Occipital lobe (tissue), 2 donors: ENCODE results near the gene AGBL5. TPM values are rescaled to one million over a fixed set of nuclear protein-coding genes. Genes with fewer than 3 reads are reported as not detected.

Source experiments
- DNase-seq: peaks from one replicate; lab custom pipeline; 2025; lab: John Stamatoyannopoulos, UW
- total RNA-seq: library from RNA; depleted of rRNA; stranded (reverse); fragments of >200 nt; gene quantifications from one replicate; pipeline ENCODE4 v1.2.3, GENCODE V29; 2014

The AGBL5 gene
- total RNA-seq, 1 donor from 2014 or later: 17.5 TPM

- peak; percentile 60 for DNase-seq
These were observed 27.1 kb downstream of the AGBL5 start, which contains the start of gene EMILIN1 for GRCh38 chr2:27078267-27079194. Gene EMILIN1, plus strand, starts transcription at chr2:27078615. Its CDS starts 451 bp downstream, at chr2:27079066.

- no peak for DNase-seq
These were observed 28.0 kb downstream of the AGBL5 start for GRCh38 chr2:27079233-27080139.

GRCh38 chr2:27080140-27080469, 28.6 kb downstream of the AGBL5 start:
- no peak for DNase-seq

GRCh38 chr2:27080603-27080936, 29.1 kb downstream of the AGBL5 start:
- DNase-seq: no peak

GRCh38 chr2:27081984-27082772, 30.7 kb downstream of the AGBL5 start:
- DNase-seq: no peak

GRCh38 chr2:27082773-27083409, 31.4 kb downstream of the AGBL5 start:
- no peak for DNase-seq

- DNase-seq: no peak
These were observed 32.2 kb downstream of the AGBL5 start for GRCh38 chr2:27083410-27084296.

GRCh38 chr2:27084297-27085061, 33.0 kb downstream of the AGBL5 start:
- no peak for DNase-seq

GRCh38 chr2:27085062-27085672, 33.7 kb downstream of the AGBL5 start:
- no peak for DNase-seq

- DNase-seq: peak; percentile 65
These were observed 34.2 kb downstream of the AGBL5 start for GRCh38 chr2:27085673-27086089.

GRCh38 chr2:27086090-27086723, 34.7 kb downstream of the AGBL5 start:
- peak; percentile 94 for DNase-seq

GRCh38 chr2:27086724-27087593, 35.5 kb downstream of the AGBL5 start, which contains the start of gene KHK:
Gene KHK, plus strand, starts transcription at chr2:27086772. Its CDS starts 488 bp downstream, at chr2:27087260.
- peak; percentile 54 for DNase-seq

- no peak for DNase-seq
These were observed 36.4 kb downstream of the AGBL5 start for GRCh38 chr2:27087823-27088410.

- DNase-seq: no peak
These were observed 37.2 kb downstream of the AGBL5 start for GRCh38 chr2:27088634-27089033.

- DNase-seq: no peak
These were observed 37.9 kb downstream of the AGBL5 start for GRCh38 chr2:27089111-27089954.
